Right lobe of liver (tissue), 6 donors: ENCODE results near the gene ARHGDIB. TPM values are rescaled to one million over a fixed set of nuclear protein-coding genes. Genes with fewer than 3 reads are reported as not detected.

Source experiments
- ATAC-seq, 4 donors: fragments of 200-7000 bp; cut with Tn5 transposase; one replicate each; pipeline ENCODE4 v1.9.1; 2020; ENCODE audit warnings: mild to moderate bottlenecking in 4 of 4, moderate library complexity in 4 of 4
- DNase-seq, 3 donors: peaks; one replicate each; pipeline ENCODE4 v3.0.0-alpha.2; 2020
- H3K27ac ChIP-seq, 3 donors: fragments of 200-600 bp; one replicate each; pipeline ENCODE4 v1.8.0; 2022
- H3K27me3 ChIP-seq, 2 donors: fragments of 200-600 bp; one replicate each; pipeline ENCODE4 v1.8.0; 2022
- H3K36me3 ChIP-seq, 4 donors: fragments of 200-600 bp; sonication (generic) in 1 of 4; one replicate each; pipeline versions ENCODE4 v1.5.1 to v1.8.0; 2017 to 2022; ENCODE audit warnings: control low read depth in 1 of 4
- H3K4me1 ChIP-seq, 4 donors: fragments of 200-600 bp; sonication (generic) in 1 of 4; one replicate each; pipeline versions ENCODE4 v1.5.1 to v1.8.0; 2017 to 2022; ENCODE audit warnings: control low read depth in 1 of 4
- H3K4me3 ChIP-seq, 3 donors: fragments of 200-600 bp; one replicate each; pipeline ENCODE4 v1.8.0; 2022
- H3K9me3 ChIP-seq, 4 donors: fragments of 200-600 bp; sonication (generic) in 1 of 4; one replicate each; pipeline versions ENCODE4 v1.5.1 to v1.8.0; 2017 to 2022; ENCODE audit warnings: control low read depth in 1 of 4
- CTCF ChIP-seq, 4 donors: fragments of 200-600 bp in 3 of 4; fragments of 450-650 bp in 1 of 4; IDR thresholded peaks; one replicate each; pipeline versions ENCODE4 v1.5.1 to v1.8.0; 2016 to 2022; ENCODE audit warnings: antibody characterized with exemption in 4 of 4, mild to moderate bottlenecking in 2 of 4
- POLR2A ChIP-seq: fragments of 450-650 bp; IDR thresholded peaks from one replicate; pipeline ENCODE4 v1.6.1; 2017; ENCODE audit warnings: antibody characterized with exemption, mild to moderate bottlenecking
- WGBS: methylation state at CpG from one replicate; pipeline ENCODE4 v1.1.6; 2018; ENCODE audit warnings: low coverage, low lambda C conversion rate; ENCODE audit not compliant: insufficient coverage; ENCODE audit errors: missing lambda C conversion rate; 5-methylcytosine and 5-hydroxymethylcytosine counted together
- intact Hi-C, 2 donors: fragments of 100-400 bp; cut with DNase I; formaldehyde crosslinking; loops; one replicate each; pipeline versions ENCODE4 v1.11.2 to v1.14.1; 2022
- total RNA-seq, 6 experiments: library from RNA; depleted of rRNA in 2 of 6; stranded (reverse); fragments of >200 nt in 2 of 6; fragmentation: NEBNext Ultra II Directional in 3 of 6; extraction: Animal tissue kit (Norgen Biotek cat#: 25700) in 3 of 6; gene quantifications; one replicate each; pipeline versions ENCODE4 v1.1.0 to v1.2.4, GENCODE V29; 2016 to 2023
- donor health status: DM: no; HTN: yes; CAD: no.
- donor health status: DM: no; HTN: no; CAD: no.
- donor health status: DM: no; HTN: no; CAD: no.
- donor health status: DM: no; HTN: yes; CAD: no.
- donor health status: DM: no; HTN: yes; CAD: no.

ARHGDIB gene
- total RNA-seq, 6 experiments from 2014 or later, result 17.2 to 58.1 (median 31.9) TPM

- ATAC-seq, result no peak
- Histone ChIP-seq H3K9me3 (no peaks in the 10 kb centered on the region), H3K27me3 (no peaks in the 10 kb centered on the region), H3K27ac (peak overlapping the region in 2 of 3 donors; percentile 15 to 40), H3K4me1 (no peaks in the 10 kb centered on the region), H3K4me3 (no peak overlapping the region), H3K36me3 (peaks cover 0 to 18% (median 2%) of the 10 kb centered on the region in 4 donors)
- no peak for DNase-seq
- intact Hi-C loops, result no loop called here
- 47% methylated on average over 6 of the region's 6 CpGs for WGBS
- TF ChIP-seq CTCF (IDR thresholded peaks at IDR 0.05) (no peak), POLR2A (no peak)
These were observed 10.2 kb downstream of the ARHGDIB start for GRCh38 chr12:14950982-14951746.

GRCh38 chr12:14950421-14950820 is 11.0 kb downstream of the ARHGDIB start:
- ATAC-seq (no peak), DNase-seq (no peak)
- Histone ChIP-seq H3K27me3 (no peaks in the 10 kb centered on the region), H3K36me3 (peaks cover 0 to 23% (median 2%) of the 10 kb centered on the region in 4 donors), H3K9me3 (no peaks in the 10 kb centered on the region), H3K4me3 (no peak overlapping the region), H3K4me1 (no peaks in the 10 kb centered on the region), H3K27ac (peak overlapping the region in 1 of 3 donors; percentile 15)
- 38% methylated on average over 4 of the region's 4 CpGs for WGBS
- no peak for TF ChIP-seq POLR2A
- intact Hi-C loops, result no loop called here

GRCh38 chr12:14949631-14950030 is 11.8 kb downstream of the ARHGDIB start:
- DNase-seq, result no peak
- ATAC-seq, result no peak
- H3K9me3 ChIP-seq, result no peaks in the 10 kb centered on the region
- peak overlapping the region; percentile 39 to 51 (median 49) for H3K27ac ChIP-seq
- H3K27me3 ChIP-seq, result no peaks in the 10 kb centered on the region
- intact Hi-C loops, result no loop called here
- 90% methylated on average over 5 of the region's 5 CpGs for WGBS
- no peak overlapping the region for H3K4me3 ChIP-seq
- TF ChIP-seq CTCF (IDR thresholded peaks at IDR 0.05), result no peak
- TF ChIP-seq POLR2A, result no peak
- H3K4me1 ChIP-seq, result no peaks in the 10 kb centered on the region
- H3K36me3 ChIP-seq, result peaks cover 0 to 29% (median 2%) of the 10 kb centered on the region in 4 donors

GRCh38 chr12:14948672-14949071 is 12.7 kb downstream of the ARHGDIB start:
- peak; percentile 81 to 91 (median 88) for ATAC-seq
- Histone ChIP-seq H3K27ac (peak overlapping the region; percentile 39 to 51 (median 49)), H3K27me3 (no peaks in the 10 kb centered on the region), H3K9me3 (no peaks in the 10 kb centered on the region), H3K4me1 (no peaks in the 10 kb centered on the region), H3K36me3 (peaks cover 0 to 32% (median 2%) of the 10 kb centered on the region in 4 donors), H3K4me3 (no peak overlapping the region)
- WGBS, result 30% methylated on average over 3 of the region's 3 CpGs
- no peak for TF ChIP-seq CTCF (IDR thresholded peaks at IDR 0.05)
- TF ChIP-seq POLR2A, result no peak
- intact Hi-C loops, result no loop called here
- no peak for DNase-seq

- TF ChIP-seq CTCF (IDR thresholded peaks at IDR 0.05) (no peak), POLR2A (no peak)
- WGBS, result no CpG with 5 or more reads among the region's 1 CpG
- H3K4me3 ChIP-seq, result no peak overlapping the region
- H3K27ac ChIP-seq, result no peak overlapping the region
- peaks cover 0 to 32% (median 2%) of the 10 kb centered on the region in 4 donors for H3K36me3 ChIP-seq
- ATAC-seq (no peak), DNase-seq (no peak)
- H3K4me1 ChIP-seq, result no peaks in the 10 kb centered on the region
- no peaks in the 10 kb centered on the region for H3K27me3 ChIP-seq
- intact Hi-C loops, result no loop called here
- no peaks in the 10 kb centered on the region for H3K9me3 ChIP-seq
These were observed 14.5 kb downstream of the ARHGDIB start for GRCh38 chr12:14946861-14947260.
